Activated naive CD8-positive, alpha-beta T cell treated with anti-CD3 and anti-CD28 coated beads for 36 hours (primary cell): Measurements from ENCODE around the gene KIF1A. TPM values are rescaled to one million over a fixed set of nuclear protein-coding genes. Genes with fewer than 3 reads are reported as not detected.

Source experiments
- DNase-seq: peaks from one replicate; pipeline ENCODE4 v3.0.0; 2021
- H3K27ac Mint-ChIP-seq: one replicate; pipeline ENCODE4 v1.8.0; 2022; ENCODE audit warnings: mild to moderate bottlenecking, moderate library complexity, mixed read lengths
- H3K27me3 Mint-ChIP-seq: one replicate; pipeline ENCODE4 v1.8.0; 2022; ENCODE audit warnings: mild to moderate bottlenecking, mixed read lengths
- H3K36me3 Mint-ChIP-seq: one replicate; pipeline ENCODE4 v1.8.0; 2021; ENCODE audit warnings: mild to moderate bottlenecking, mixed read lengths
- H3K4me1 Mint-ChIP-seq: one replicate; pipeline ENCODE4 v1.8.0; 2021; ENCODE audit warnings: mixed read lengths
- H3K4me3 Mint-ChIP-seq: one replicate; pipeline ENCODE4 v1.8.0; 2022; ENCODE audit warnings: mild to moderate bottlenecking, moderate library complexity, mixed read lengths
- H3K9me3 Mint-ChIP-seq: one replicate; pipeline ENCODE4 v1.8.0; 2022; ENCODE audit warnings: mixed read lengths
- total RNA-seq, 2 experiments: library from RNA; stranded (reverse); gene quantifications; one replicate each; pipeline ENCODE4 v1.2.3, GENCODE V29; 2021

KIF1A gene
- total RNA-seq, 2 experiments from 2014 or later, result 7.7 to 8.2 TPM

- H3K4me3 Mint-ChIP-seq, result no peak overlapping the region
- H3K27me3 Mint-ChIP-seq, result peaks cover 22% of the 10 kb centered on the region
- H3K36me3 Mint-ChIP-seq, result no peaks in the 10 kb centered on the region
- H3K4me1 Mint-ChIP-seq, result no peaks in the 10 kb centered on the region
- no peak overlapping the region for H3K27ac Mint-ChIP-seq
- H3K9me3 Mint-ChIP-seq, result no peaks in the 10 kb centered on the region
- DNase-seq, result no peak
These were observed 14.0 kb downstream of the KIF1A start for GRCh38 chr2:240806006-240806405.

GRCh38 chr2:240803191-240803590 is 16.8 kb downstream of the KIF1A start:
- Mint-ChIP-seq H3K36me3 (no peaks in the 10 kb centered on the region), H3K27ac (no peak overlapping the region), H3K27me3 (peaks cover 32% of the 10 kb centered on the region), H3K4me1 (no peaks in the 10 kb centered on the region), H3K9me3 (no peaks in the 10 kb centered on the region), H3K4me3 (no peak overlapping the region)
- no peak for DNase-seq

DNA sequence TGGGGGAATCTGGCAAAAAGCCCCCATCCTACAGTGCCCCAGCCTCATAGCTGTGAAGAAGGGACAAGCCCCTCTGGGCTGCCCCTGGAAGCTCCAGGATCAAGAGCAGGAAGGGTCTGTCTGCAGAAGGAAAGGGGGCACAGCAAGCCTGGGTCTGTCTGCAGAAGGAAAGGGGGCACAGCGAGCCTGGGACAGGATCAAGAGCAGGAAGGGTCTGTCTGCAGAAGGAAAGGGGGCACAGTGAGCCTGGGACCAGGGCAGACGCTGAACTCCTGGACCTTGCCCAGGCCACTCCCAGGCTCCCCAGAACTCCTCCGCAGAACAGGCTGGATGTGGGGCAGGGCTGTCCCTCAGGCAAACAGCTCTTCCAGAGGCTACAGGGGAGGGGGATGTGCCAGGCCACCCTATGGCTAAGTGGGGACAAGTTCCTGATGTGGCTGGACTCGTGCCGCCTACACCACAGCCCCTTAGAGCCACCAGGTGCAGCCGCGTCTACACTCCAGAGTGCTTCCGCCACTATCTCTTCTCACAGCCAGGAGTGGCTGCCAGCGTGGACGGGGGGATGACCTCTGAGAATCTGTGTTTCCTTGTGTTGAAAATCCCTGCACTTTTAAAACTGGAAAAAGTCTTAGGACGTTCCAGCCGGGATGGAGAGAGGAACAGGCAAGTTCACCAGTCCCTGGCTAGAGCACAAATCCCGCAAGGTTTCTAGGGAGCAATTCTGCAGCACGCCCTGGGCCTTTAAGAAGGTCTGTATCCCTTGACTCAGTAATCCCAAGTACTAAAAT is 20.8 kb downstream of the KIF1A start:
- H3K4me1 Mint-ChIP-seq, result no peaks in the 10 kb centered on the region
- DNase-seq, result no peak
- H3K4me3 Mint-ChIP-seq, result no peak overlapping the region
- H3K27me3 Mint-ChIP-seq, result peaks cover 34% of the 10 kb centered on the region
- no peaks in the 10 kb centered on the region for H3K9me3 Mint-ChIP-seq
- no peak overlapping the region for H3K27ac Mint-ChIP-seq
- H3K36me3 Mint-ChIP-seq, result no peaks in the 10 kb centered on the region

DNA sequence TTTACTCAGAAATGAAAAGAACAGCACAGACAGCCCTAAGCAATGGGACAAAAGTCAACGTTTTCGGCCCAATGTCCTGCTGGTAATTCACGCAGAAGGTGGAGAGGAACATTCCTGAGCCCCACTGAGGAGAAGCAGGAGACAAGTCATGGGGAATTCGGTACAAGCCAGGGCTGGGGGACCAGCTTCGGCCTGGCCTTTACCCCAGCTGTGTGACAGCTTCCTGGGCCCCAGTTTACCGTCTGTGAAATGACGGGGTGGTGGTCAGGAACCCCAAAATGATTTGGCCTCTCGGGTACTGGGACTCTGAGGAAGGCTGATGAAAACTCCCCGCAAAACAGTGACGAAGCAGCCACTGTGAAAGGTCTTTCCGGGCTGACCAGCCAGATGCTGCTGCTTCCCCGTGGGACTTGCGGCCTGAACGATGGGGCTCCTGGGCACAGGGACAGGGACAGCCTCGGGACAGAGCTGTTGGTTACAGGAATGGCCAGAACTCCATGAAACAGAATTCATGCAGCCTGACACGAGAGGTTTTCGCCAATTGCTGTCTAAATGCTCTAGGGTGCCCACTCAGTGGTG is 21.6 kb downstream of the KIF1A start:
- Mint-ChIP-seq H3K4me3 (no peak overlapping the region), H3K4me1 (no peaks in the 10 kb centered on the region), H3K27me3 (peaks cover 29% of the 10 kb centered on the region), H3K9me3 (no peaks in the 10 kb centered on the region), H3K27ac (no peak overlapping the region), H3K36me3 (no peaks in the 10 kb centered on the region)
- no peak for DNase-seq

DNA sequence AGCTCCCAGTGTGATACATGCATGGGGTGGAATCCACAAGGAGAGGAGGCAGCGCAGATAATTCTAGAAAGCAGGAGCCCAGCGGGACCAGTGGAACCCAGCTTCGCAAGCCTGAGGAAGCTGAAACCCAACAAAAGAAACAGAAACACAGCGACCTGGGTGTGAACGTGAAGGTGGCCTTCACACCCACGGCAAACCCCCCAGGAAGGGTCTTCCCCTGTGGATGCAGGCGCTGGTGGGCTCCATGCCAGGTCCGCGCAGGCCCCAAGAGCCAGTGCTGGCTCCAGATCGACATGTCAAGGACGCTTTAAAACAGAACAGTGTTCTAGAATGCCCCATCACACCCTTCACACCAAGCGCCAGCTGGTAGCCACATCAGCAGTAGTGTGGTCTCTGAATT is 22.1 kb downstream of the KIF1A start:
- no peak overlapping the region for H3K27ac Mint-ChIP-seq
- DNase-seq, result no peak

DNA sequence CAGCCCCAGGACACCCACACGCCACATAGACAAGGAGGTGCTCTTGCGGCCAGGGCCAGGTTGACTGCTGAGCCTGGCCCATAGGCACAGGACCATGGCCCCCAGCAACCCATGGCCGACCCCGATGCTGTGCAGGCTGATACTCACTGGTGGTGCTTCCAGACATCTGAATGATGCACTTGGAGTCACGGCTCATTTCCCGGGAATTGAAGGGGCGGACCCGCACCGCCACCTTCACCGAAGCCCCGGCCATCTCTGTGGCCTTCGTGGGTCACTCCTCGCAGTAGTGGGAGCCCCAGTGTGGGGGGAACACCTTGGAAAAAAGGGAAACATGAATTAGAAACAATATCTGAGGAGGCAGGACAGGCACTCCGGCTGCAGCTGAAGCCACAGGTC is 22.5 kb downstream of the KIF1A start:
- Mint-ChIP-seq H3K36me3 (no peaks in the 10 kb centered on the region), H3K27me3 (peaks cover 26% of the 10 kb centered on the region), H3K27ac (no peak overlapping the region), H3K4me3 (no peak overlapping the region), H3K4me1 (no peaks in the 10 kb centered on the region), H3K9me3 (no peaks in the 10 kb centered on the region)
- no peak for DNase-seq

More for the DNA sequence above, 22.1 kb downstream of the KIF1A start:
- Mint-ChIP-seq H3K9me3 (no peaks in the 10 kb centered on the region), H3K4me1 (no peaks in the 10 kb centered on the region), H3K36me3 (no peaks in the 10 kb centered on the region), H3K27me3 (peaks cover 28% of the 10 kb centered on the region), H3K4me3 (no peak overlapping the region)

DNA sequence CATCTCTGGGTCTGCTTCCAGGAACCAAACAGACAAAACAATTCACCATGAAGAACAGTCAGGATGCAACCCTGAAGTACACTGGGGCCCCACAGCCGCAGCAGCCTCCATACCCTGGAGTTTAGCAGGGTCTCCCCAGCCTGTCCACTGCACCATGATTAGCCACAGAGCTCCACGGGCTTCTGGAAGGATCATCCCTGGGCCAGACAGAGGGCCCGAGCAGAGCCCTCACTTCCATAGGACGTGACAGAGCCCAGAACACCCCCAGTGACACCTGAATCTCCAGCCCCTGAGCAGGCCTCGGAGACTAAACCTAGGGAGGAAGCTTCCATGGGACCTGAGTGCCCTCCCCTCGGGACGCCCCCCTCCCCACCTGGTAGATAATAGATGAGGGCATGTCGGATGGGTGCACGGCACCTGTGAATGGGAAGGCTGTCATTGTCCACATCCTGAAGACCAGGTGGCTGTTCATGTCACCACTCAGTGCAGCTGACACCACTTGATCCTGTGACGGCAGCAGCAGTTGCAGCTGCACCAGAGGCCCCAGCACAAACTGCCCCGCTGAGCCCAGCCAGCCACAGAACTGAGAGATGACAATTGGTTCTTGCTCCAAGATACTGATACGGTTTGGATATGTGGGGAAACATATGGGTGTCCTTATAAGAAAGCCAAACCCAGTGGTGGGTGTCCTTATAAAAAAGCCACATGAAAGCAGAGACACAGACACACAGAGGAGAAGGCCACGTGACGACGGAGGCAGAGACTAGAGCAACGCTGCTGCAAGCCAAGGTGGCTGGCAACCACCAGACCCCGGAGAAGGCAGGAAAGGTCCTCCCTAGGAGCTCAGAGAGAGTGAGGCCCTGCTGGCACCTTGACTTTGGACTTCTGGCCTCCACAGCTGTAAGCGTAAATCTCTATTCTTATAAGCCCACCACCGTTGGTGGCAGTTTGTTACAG is 23.2 kb downstream of the KIF1A start:
- Mint-ChIP-seq H3K27ac (no peak overlapping the region), H3K9me3 (no peaks in the 10 kb centered on the region), H3K4me1 (no peaks in the 10 kb centered on the region), H3K4me3 (no peak overlapping the region), H3K27me3 (peaks cover 26% of the 10 kb centered on the region), H3K36me3 (no peaks in the 10 kb centered on the region)
- DNase-seq, result no peak

DNA sequence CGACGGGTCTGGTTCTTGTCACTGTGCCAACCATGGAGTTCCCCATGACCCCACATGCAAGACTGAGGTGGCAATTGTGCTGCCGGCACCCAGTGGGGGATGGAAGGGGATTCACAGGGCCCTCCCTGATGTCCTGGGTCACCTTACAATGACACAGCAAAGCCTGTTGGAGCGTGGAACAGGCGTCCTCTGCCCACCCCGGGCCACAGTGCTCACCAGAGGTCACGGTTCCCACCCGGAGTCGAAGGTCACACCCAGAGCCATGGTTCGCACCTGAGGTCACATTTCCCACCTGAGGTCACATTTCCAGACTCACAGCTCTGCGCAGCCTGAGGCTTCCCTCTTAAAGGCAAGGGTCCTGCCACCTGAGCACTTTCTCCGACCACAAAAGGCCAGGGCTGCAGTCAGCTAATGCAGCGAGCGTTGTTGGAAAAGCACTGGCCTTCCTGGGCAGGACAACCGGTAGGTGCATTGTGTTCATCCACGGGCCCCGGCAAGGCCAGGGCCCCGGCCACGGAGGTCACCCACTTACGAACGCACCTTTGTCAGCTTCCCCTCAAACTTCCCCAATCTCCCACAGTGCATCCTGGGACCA is 24.0 kb downstream of the KIF1A start:
- Mint-ChIP-seq H3K4me1 (no peaks in the 10 kb centered on the region), H3K27ac (no peak overlapping the region), H3K27me3 (peaks cover 24% of the 10 kb centered on the region), H3K4me3 (no peak overlapping the region), H3K36me3 (no peaks in the 10 kb centered on the region), H3K9me3 (no peaks in the 10 kb centered on the region)
- DNase-seq, result no peak

DNA sequence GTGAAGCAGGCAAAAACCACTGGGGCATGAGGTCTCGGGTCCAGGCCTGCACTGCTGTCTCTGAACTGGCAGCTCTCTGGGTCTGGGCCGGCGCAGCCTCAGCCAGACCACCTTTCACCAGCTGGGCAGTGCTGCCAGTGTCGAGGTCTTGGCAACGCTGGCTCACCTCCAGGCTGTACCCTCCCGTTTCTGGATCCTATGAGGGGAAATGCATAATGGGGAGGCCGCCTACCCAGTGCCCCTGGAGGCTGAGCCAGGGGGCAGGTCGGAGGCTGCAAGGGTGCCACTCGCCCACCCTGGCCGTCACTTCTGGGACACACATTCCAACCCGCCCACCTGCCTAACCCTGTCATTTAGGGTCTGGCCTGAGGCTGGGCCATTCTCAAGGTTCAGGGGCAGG is 24.6 kb downstream of the KIF1A start:
- Mint-ChIP-seq H3K4me1 (no peaks in the 10 kb centered on the region), H3K4me3 (no peak overlapping the region), H3K36me3 (no peaks in the 10 kb centered on the region), H3K9me3 (no peaks in the 10 kb centered on the region), H3K27ac (no peak overlapping the region), H3K27me3 (peaks cover 20% of the 10 kb centered on the region)
- DNase-seq, result no peak

GRCh38 chr2:240794178-240794721 is 25.8 kb downstream of the KIF1A start:
- H3K9me3 Mint-ChIP-seq, result no peaks in the 10 kb centered on the region
- no peak for DNase-seq
- H3K27ac Mint-ChIP-seq, result no peak overlapping the region
- no peaks in the 10 kb centered on the region for H3K36me3 Mint-ChIP-seq
- no peaks in the 10 kb centered on the region for H3K4me1 Mint-ChIP-seq
- no peak overlapping the region for H3K4me3 Mint-ChIP-seq
- H3K27me3 Mint-ChIP-seq, result peaks cover 11% of the 10 kb centered on the region

- H3K27me3 Mint-ChIP-seq, result peaks cover 11% of the 10 kb centered on the region
- no peak for DNase-seq
- H3K4me1 Mint-ChIP-seq, result no peaks in the 10 kb centered on the region
- H3K9me3 Mint-ChIP-seq, result no peaks in the 10 kb centered on the region
- no peaks in the 10 kb centered on the region for H3K36me3 Mint-ChIP-seq
- no peak overlapping the region for H3K4me3 Mint-ChIP-seq
- no peak overlapping the region for H3K27ac Mint-ChIP-seq
These were observed 26.5 kb downstream of the KIF1A start for GRCh38 chr2:240793313-240794177.

DNA sequence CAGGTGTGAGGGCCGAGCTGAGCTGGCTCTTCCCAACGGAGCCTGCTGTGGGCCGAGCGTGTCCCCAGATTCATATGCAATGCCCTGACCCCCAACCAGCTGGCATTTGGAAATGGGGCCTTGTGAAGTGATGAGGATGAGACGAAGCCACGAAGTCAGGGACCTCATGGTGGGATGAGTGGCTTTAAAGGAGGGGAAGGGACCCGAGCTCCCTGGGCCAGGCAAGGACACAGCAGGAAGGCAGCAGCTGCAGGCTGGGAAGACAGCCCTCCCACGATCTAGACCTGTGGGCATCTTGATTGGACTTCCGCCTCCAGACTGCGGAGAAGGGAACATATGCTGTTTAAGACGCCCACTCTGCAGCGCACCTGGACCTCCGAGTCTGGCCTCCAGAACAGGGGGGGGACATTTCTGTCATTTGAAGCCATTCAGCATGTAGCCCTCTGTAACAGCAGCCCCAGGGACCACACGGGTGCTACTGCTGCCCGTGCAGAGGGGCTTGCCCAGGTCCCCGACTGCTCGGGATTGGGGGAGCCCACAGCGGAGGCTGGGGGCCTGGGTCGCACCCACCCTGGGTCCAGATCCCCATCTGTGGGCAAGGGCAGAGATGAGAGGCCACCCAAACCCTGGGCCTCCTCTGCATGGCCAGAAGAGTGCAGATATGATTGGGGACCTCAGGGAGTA is 27.2 kb downstream of the KIF1A start:
- no peaks in the 10 kb centered on the region for H3K9me3 Mint-ChIP-seq
- DNase-seq, result no peak
- peaks cover 7% of the 10 kb centered on the region for H3K27me3 Mint-ChIP-seq
- H3K4me1 Mint-ChIP-seq, result no peaks in the 10 kb centered on the region
- no peak overlapping the region for H3K4me3 Mint-ChIP-seq
- H3K36me3 Mint-ChIP-seq, result no peaks in the 10 kb centered on the region
- H3K27ac Mint-ChIP-seq, result no peak overlapping the region

- DNase-seq, result no peak
- H3K9me3 Mint-ChIP-seq, result no peaks in the 10 kb centered on the region
- H3K4me1 Mint-ChIP-seq, result no peaks in the 10 kb centered on the region
- H3K4me3 Mint-ChIP-seq, result no peak overlapping the region
- H3K27ac Mint-ChIP-seq, result no peak overlapping the region
- no peaks in the 10 kb centered on the region for H3K36me3 Mint-ChIP-seq
- H3K27me3 Mint-ChIP-seq, result peaks cover 1% of the 10 kb centered on the region
These were observed 28.0 kb downstream of the KIF1A start for GRCh38 chr2:240791821-240792628.
